Measurements from ENCODE around the gene COX5B. TPM values are rescaled to one million over a fixed set of nuclear protein-coding genes. Genes with fewer than 3 reads are reported as not detected.
A peak's percentile ranks its signal among the peaks of the same experiment; 100 is the strongest.
"Not testable (repeated sequence)": the region's sequence is repeated elsewhere in the genome, so short reads cannot be mapped to it uniquely, and the experiment has no call there.

Gene COX5B
- total RNA-seq (2022) (196 and 198 TPM in 2 replicates), Bru-seq, nascent RNA (percentile 80 among the genes with signal in this experiment), BruChase-seq, experiment 1, labeled RNA remaining after a 6-hour chase (percentile 90 among the genes with signal in this experiment), BruChase-seq, experiment 2, labeled RNA remaining after a 2-hour chase (percentile 77 among the genes with signal in this experiment)
- long read RNA-seq, transcript COX5B-201 (4 exons, 712 nt), result major isoform, 463 of 477 reads
- long read RNA-seq, partial matches to known transcripts, result 9 of 477 reads
- long read RNA-seq, other reads (novel, unspliced or antisense), result 5 of 477 reads

DNA sequence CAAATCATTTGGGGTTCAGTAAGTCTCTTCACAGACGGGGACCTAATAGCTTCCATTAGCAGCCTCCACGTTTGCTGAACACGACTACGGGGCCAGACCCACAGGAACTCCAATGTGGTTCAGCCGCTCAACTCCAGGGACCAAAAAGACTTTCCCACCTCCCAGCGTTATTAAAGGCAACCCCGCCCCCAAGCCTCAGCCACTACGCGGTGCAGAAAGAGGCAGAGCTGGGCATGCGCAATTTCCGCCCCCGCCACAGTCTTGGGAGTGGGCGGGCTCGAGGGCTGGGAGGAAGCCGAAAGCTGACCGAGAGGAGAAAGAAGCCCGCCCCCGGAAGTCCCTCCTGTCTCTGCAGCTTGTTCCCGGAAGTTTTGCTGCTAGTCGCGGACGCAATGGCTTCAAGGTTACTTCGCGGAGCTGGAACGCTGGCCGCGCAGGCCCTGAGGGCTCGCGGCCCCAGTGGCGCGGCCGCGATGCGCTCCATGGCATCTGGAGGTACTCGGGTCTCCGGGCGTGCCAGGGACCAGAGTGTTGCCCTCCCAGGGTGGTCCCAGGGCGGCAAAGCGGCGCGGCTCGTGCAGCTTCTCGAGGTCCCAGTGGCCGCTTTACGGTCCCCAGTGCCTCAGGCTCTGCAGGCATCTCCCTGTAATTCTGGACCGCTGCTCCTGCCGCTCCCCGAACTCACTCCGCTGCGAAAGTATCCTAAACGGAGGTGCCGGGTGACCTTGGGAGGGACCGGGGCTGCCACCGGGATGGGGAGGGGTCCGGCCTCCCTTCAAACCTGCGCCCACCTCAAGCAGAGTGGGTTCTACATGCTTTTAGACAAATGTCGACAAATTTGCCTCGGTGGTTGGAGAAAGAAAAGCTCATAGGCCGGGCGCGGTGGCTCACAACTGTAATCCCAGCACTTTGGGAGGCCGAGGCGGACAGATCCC, at the start of gene COX5B:
TSS of gene COX5B (plus strand) at position 368 of the 935 bp plus-strand sequence. CDS start at position 393, 25 bp downstream.
- intact Hi-C loops (cut with micrococcal nuclease; ENCODE audit: unreplicated experiment), result no loop called here
- CTCF ChIA-PET, result interaction anchor here (1.0 to 1.5 kb wide), 3 partner anchors 17 to 54 kb away, joined by 4 to 9 read pairs (median 7); partner anchors contain the start of gene ACTR1B
- TF ChIP-seq CTCF (IDR thresholded peaks at IDR 0.05; ENCODE audit: unreplicated experiment), result no peak
- Mint-ChIP-seq H3K27me3 (ENCODE audit: unreplicated experiment) (no peaks in the 10 kb centered on the region), H3K4me1 (ENCODE audit: low read depth, unreplicated experiment) (peaks cover 17% of the 10 kb centered on the region), H3K27ac (ENCODE audit: unreplicated experiment) (peak within 1 kb of the TSS; percentile 94), H3K36me3 (ENCODE audit: insufficient read depth, unreplicated experiment) (peaks cover 50% of the 10 kb centered on the region), H3K9me3 (ENCODE audit: low read depth, unreplicated experiment) (no peaks in the 10 kb centered on the region), H3K4me3 (ENCODE audit: low read depth, unreplicated experiment) (peak within 1 kb of the TSS; percentile 98)
- BruUV-seq (replicated peaks), result no TSS peak
- peak; percentile 98 for DNase-seq

GRCh38 chr2:97596180-97596579, 49.7 kb upstream of the COX5B start:
- H3K4me1 Mint-ChIP-seq (ENCODE audit: low read depth, unreplicated experiment); H3K4me3 Mint-ChIP-seq (ENCODE audit: low read depth, unreplicated experiment); intact Hi-C loops (cut with micrococcal nuclease; ENCODE audit: unreplicated experiment); H3K27ac Mint-ChIP-seq (ENCODE audit: unreplicated experiment); CTCF ChIA-PET; DNase-seq; H3K9me3 Mint-ChIP-seq (ENCODE audit: low read depth, unreplicated experiment); BruUV-seq (replicated peaks); H3K36me3 Mint-ChIP-seq (ENCODE audit: insufficient read depth, unreplicated experiment): not testable (repeated sequence)
- peaks cover 72% of the 10 kb centered on the region for H3K27me3 Mint-ChIP-seq (ENCODE audit: unreplicated experiment)

DNA sequence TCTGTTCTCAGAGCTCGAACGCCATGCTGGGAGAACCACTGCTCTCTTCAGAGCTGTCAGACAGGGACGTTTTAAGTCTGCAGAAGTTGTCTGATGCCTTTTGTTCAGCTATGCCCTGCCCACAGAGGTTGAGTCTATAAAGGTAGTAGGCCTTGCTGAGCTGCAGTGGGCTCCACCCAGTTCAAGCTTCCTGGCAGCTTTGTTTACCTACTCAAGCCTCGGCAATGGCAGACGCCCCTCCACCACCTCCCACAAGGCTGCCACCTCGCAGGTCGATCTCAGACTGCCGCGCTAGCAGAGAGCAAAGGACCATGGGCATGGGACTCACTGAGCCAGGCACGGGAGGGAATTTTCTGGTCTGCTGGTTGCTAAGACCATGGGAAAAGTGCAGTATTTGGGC, 44.3 kb upstream of the COX5B start:
- intact Hi-C loops (cut with micrococcal nuclease; ENCODE audit: unreplicated experiment); H3K4me3 Mint-ChIP-seq (ENCODE audit: low read depth, unreplicated experiment); H3K9me3 Mint-ChIP-seq (ENCODE audit: low read depth, unreplicated experiment); BruUV-seq (replicated peaks); DNase-seq; CTCF ChIA-PET; H3K4me1 Mint-ChIP-seq (ENCODE audit: low read depth, unreplicated experiment); H3K36me3 Mint-ChIP-seq (ENCODE audit: insufficient read depth, unreplicated experiment); H3K27ac Mint-ChIP-seq (ENCODE audit: unreplicated experiment): not testable (repeated sequence)
- H3K27me3 Mint-ChIP-seq (ENCODE audit: unreplicated experiment), result peaks cover 53% of the 10 kb centered on the region

GRCh38 chr2:97605109-97605508, 40.8 kb upstream of the COX5B start:
- intact Hi-C loops (cut with micrococcal nuclease; ENCODE audit: unreplicated experiment); DNase-seq; H3K4me3 Mint-ChIP-seq (ENCODE audit: low read depth, unreplicated experiment); BruUV-seq (replicated peaks); H3K4me1 Mint-ChIP-seq (ENCODE audit: low read depth, unreplicated experiment); CTCF ChIA-PET; H3K9me3 Mint-ChIP-seq (ENCODE audit: low read depth, unreplicated experiment); H3K36me3 Mint-ChIP-seq (ENCODE audit: insufficient read depth, unreplicated experiment); H3K27ac Mint-ChIP-seq (ENCODE audit: unreplicated experiment): not testable (repeated sequence)
- peaks cover 25% of the 10 kb centered on the region for H3K27me3 Mint-ChIP-seq (ENCODE audit: unreplicated experiment)

GRCh38 chr2:97605524-97606339, 40.1 kb upstream of the COX5B start:
- H3K4me1 Mint-ChIP-seq (ENCODE audit: low read depth, unreplicated experiment); CTCF ChIA-PET; H3K27ac Mint-ChIP-seq (ENCODE audit: unreplicated experiment); intact Hi-C loops (cut with micrococcal nuclease; ENCODE audit: unreplicated experiment); H3K9me3 Mint-ChIP-seq (ENCODE audit: low read depth, unreplicated experiment); H3K36me3 Mint-ChIP-seq (ENCODE audit: insufficient read depth, unreplicated experiment); DNase-seq; H3K4me3 Mint-ChIP-seq (ENCODE audit: low read depth, unreplicated experiment); BruUV-seq (replicated peaks): not testable (repeated sequence)
- peaks cover 19% of the 10 kb centered on the region for H3K27me3 Mint-ChIP-seq (ENCODE audit: unreplicated experiment)

- intact Hi-C loops (cut with micrococcal nuclease; ENCODE audit: unreplicated experiment); H3K36me3 Mint-ChIP-seq (ENCODE audit: insufficient read depth, unreplicated experiment); BruUV-seq (replicated peaks); H3K27ac Mint-ChIP-seq (ENCODE audit: unreplicated experiment); H3K4me1 Mint-ChIP-seq (ENCODE audit: low read depth, unreplicated experiment); H3K9me3 Mint-ChIP-seq (ENCODE audit: low read depth, unreplicated experiment); H3K27me3 Mint-ChIP-seq (ENCODE audit: unreplicated experiment); H3K4me3 Mint-ChIP-seq (ENCODE audit: low read depth, unreplicated experiment); CTCF ChIA-PET; DNase-seq: not testable (repeated sequence)
Measured at GRCh38 chr2:97608745-97609144, 37.1 kb upstream of the COX5B start.

- BruUV-seq (replicated peaks); intact Hi-C loops (cut with micrococcal nuclease; ENCODE audit: unreplicated experiment); H3K4me3 Mint-ChIP-seq (ENCODE audit: low read depth, unreplicated experiment); H3K27me3 Mint-ChIP-seq (ENCODE audit: unreplicated experiment); H3K9me3 Mint-ChIP-seq (ENCODE audit: low read depth, unreplicated experiment); CTCF ChIA-PET; H3K27ac Mint-ChIP-seq (ENCODE audit: unreplicated experiment); H3K36me3 Mint-ChIP-seq (ENCODE audit: insufficient read depth, unreplicated experiment); DNase-seq; H3K4me1 Mint-ChIP-seq (ENCODE audit: low read depth, unreplicated experiment): not testable (repeated sequence)
Measured at GRCh38 chr2:97611895-97612294, 34.0 kb upstream of the COX5B start.

DNA sequence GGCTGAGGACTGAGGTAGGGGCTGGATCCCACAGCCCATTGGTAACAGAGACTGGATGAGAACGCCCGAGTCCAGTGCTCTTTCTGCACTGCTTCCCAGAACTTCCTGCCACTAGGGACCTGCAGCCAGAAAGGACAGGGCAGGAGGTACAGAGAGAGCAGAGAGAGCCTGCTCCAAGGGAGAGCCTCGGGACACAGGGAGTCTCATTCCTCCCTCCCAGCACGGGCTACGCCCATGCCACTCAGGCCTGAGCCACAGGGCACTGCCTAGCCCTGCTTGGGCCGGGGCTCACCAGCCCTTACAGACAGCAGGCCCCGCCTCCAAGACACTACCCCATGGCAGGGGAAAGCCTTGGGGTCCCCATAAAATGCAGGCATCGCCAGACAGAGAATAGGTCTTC, 30.1 kb upstream of the COX5B start:
- H3K4me3 Mint-ChIP-seq (ENCODE audit: low read depth, unreplicated experiment); H3K27me3 Mint-ChIP-seq (ENCODE audit: unreplicated experiment); intact Hi-C loops (cut with micrococcal nuclease; ENCODE audit: unreplicated experiment); H3K36me3 Mint-ChIP-seq (ENCODE audit: insufficient read depth, unreplicated experiment); BruUV-seq (replicated peaks); CTCF ChIA-PET; H3K4me1 Mint-ChIP-seq (ENCODE audit: low read depth, unreplicated experiment); DNase-seq; H3K27ac Mint-ChIP-seq (ENCODE audit: unreplicated experiment); H3K9me3 Mint-ChIP-seq (ENCODE audit: low read depth, unreplicated experiment): not testable (repeated sequence)
